Measurements from ENCODE around the gene RNF144A.

The RNF144A gene

DNA sequence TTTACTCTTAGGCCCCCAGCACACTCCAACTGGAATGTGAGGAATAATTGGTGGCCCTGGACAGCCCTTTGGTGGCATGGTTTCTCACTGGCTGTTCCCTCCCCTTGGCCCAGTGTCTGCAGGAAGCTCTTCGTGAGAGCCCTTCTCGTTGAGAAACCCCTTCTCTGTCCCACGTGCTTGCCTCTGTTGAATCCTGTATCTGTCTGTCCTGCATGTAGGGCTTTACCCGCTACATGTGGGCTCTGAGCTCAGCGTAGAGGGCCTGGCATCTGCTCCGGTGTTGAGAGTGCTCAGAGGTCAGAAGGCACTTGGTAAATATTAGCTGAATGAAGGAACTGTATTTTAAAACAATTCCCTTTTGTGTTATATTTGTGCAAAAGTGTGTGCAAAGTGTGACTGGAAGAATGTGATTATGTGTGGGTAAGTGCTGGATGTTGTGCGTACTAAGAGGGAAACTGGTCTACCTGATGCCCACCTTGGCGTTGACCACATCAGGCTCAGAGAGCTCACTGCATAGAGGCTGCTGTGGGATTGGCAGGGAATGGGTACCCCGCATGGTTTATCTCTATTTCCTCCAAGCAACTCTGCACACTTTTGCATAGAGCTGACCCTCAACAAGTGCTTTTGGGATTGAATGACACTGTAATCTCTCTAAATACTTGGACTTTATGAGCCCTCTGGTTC, 40.0 kb downstream of the RNF144A start:
- Histone ChIP-seq H3K4me3 (ENCODE audit: low read length) (no peak overlapping the region), H3K9me3 (ENCODE audit: control insufficient read depth, low read length) (no peaks in the 10 kb centered on the region), H3K36me3 (ENCODE audit: control insufficient read depth, insufficient read depth, low read length) (no peaks in the 10 kb centered on the region), H3K27me3 (ENCODE audit: control insufficient read depth, insufficient read depth, low read length) (no peaks in the 10 kb centered on the region), H3K4me1 (ENCODE audit: control insufficient read depth, insufficient read depth, low read length) (no peaks in the 10 kb centered on the region), H3K9ac (ENCODE audit: low read length) (no peak overlapping the region)

- Histone ChIP-seq H3K9me3 (ENCODE audit: control insufficient read depth, low read length) (no peaks in the 10 kb centered on the region), H3K4me3 (ENCODE audit: low read length) (no peak overlapping the region), H3K36me3 (ENCODE audit: control insufficient read depth, insufficient read depth, low read length) (no peaks in the 10 kb centered on the region), H3K27me3 (ENCODE audit: control insufficient read depth, insufficient read depth, low read length) (no peaks in the 10 kb centered on the region), H3K4me1 (ENCODE audit: control insufficient read depth, insufficient read depth, low read length) (no peaks in the 10 kb centered on the region), H3K9ac (ENCODE audit: low read length) (no peak overlapping the region)
Observed at GRCh38 chr2:6957910-6958615, 40.9 kb downstream of the RNF144A start.

GRCh38 chr2:6958616-6959235, 41.5 kb downstream of the RNF144A start:
- no peaks in the 10 kb centered on the region for H3K27me3 ChIP-seq (ENCODE audit: control insufficient read depth, insufficient read depth, low read length)
- no peaks in the 10 kb centered on the region for H3K9me3 ChIP-seq (ENCODE audit: control insufficient read depth, low read length)
- H3K4me3 ChIP-seq (ENCODE audit: low read length) = no peak overlapping the region
- no peaks in the 10 kb centered on the region for H3K4me1 ChIP-seq (ENCODE audit: control insufficient read depth, insufficient read depth, low read length)
- no peaks in the 10 kb centered on the region for H3K36me3 ChIP-seq (ENCODE audit: control insufficient read depth, insufficient read depth, low read length)
- H3K9ac ChIP-seq (ENCODE audit: low read length) = no peak overlapping the region

- H3K36me3 ChIP-seq (ENCODE audit: control insufficient read depth, insufficient read depth, low read length) = no peaks in the 10 kb centered on the region
- no peaks in the 10 kb centered on the region for H3K4me1 ChIP-seq (ENCODE audit: control insufficient read depth, insufficient read depth, low read length)
- H3K27me3 ChIP-seq (ENCODE audit: control insufficient read depth, insufficient read depth, low read length) = no peaks in the 10 kb centered on the region
- H3K9me3 ChIP-seq (ENCODE audit: control insufficient read depth, low read length) = no peaks in the 10 kb centered on the region
- H3K9ac ChIP-seq (ENCODE audit: low read length) = no peak overlapping the region
- H3K4me3 ChIP-seq (ENCODE audit: low read length) = no peak overlapping the region
Observed at GRCh38 chr2:6959751-6960150, 42.5 kb downstream of the RNF144A start.

DNA sequence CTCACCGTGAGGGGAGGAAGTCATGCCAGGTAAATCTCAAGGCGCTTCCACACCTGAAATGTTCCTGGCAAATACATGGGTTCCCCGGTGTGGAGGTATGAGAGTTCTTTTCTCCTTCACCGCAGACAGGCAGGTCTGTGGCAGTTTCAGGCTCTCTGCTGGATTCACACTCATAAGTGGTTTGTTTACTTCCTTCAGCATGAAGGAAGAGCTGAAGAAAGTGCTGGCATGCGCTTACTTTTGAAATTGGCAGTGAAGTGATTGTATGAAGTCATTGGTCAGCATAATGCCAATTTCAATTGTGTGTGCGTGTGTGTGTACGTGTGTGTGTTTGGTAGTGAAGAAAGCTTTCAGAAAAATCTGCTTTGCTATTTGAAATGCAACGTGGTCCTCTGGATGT, 43.4 kb downstream of the RNF144A start:
- no peaks in the 10 kb centered on the region for H3K4me1 ChIP-seq (ENCODE audit: control insufficient read depth, insufficient read depth, low read length)
- H3K9ac ChIP-seq (ENCODE audit: low read length) = no peak overlapping the region
- H3K9me3 ChIP-seq (ENCODE audit: control insufficient read depth, low read length) = no peaks in the 10 kb centered on the region
- no peaks in the 10 kb centered on the region for H3K36me3 ChIP-seq (ENCODE audit: control insufficient read depth, insufficient read depth, low read length)
- no peaks in the 10 kb centered on the region for H3K27me3 ChIP-seq (ENCODE audit: control insufficient read depth, insufficient read depth, low read length)
- H3K4me3 ChIP-seq (ENCODE audit: low read length) = no peak overlapping the region

GRCh38 chr2:6963727-6964126, 46.5 kb downstream of the RNF144A start:
- no peak overlapping the region for H3K4me3 ChIP-seq (ENCODE audit: low read length)
- H3K27me3 ChIP-seq (ENCODE audit: control insufficient read depth, insufficient read depth, low read length) = no peaks in the 10 kb centered on the region
- no peaks in the 10 kb centered on the region for H3K36me3 ChIP-seq (ENCODE audit: control insufficient read depth, insufficient read depth, low read length)
- no peaks in the 10 kb centered on the region for H3K4me1 ChIP-seq (ENCODE audit: control insufficient read depth, insufficient read depth, low read length)
- H3K9ac ChIP-seq (ENCODE audit: low read length) = no peak overlapping the region
- H3K9me3 ChIP-seq (ENCODE audit: control insufficient read depth, low read length) = no peaks in the 10 kb centered on the region

GRCh38 chr2:6965071-6965795, 48.0 kb downstream of the RNF144A start:
- Histone ChIP-seq H3K9me3 (ENCODE audit: control insufficient read depth, low read length) (no peaks in the 10 kb centered on the region), H3K36me3 (ENCODE audit: control insufficient read depth, insufficient read depth, low read length) (no peaks in the 10 kb centered on the region), H3K9ac (ENCODE audit: low read length) (no peak overlapping the region), H3K4me3 (ENCODE audit: low read length) (no peak overlapping the region), H3K27me3 (ENCODE audit: control insufficient read depth, insufficient read depth, low read length) (no peaks in the 10 kb centered on the region), H3K4me1 (ENCODE audit: control insufficient read depth, insufficient read depth, low read length) (no peaks in the 10 kb centered on the region)

DNA sequence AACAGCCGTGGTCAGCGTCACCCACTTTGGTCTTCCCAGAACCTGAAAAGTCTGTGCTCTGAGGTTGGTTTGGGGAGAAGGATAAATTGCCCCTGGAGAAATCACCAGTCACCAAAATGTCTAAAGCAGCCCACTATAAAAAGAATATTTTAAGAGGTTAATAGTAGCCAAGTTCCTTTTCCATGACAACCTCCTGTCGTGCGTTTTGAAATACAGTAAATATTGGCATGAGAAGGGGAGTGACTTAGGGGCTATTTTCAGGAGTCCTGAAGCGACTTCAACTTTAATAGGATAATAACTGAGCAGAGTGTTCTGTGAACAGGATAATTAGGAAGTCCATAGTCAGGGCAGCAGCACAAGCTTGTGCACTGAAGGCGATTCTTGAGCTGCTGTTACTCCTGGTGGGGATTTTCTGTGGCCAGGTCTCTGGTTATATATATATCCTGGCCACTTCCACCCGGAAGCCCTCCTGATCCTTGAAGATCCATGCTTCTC, 49.3 kb downstream of the RNF144A start:
- Histone ChIP-seq H3K36me3 (ENCODE audit: control insufficient read depth, insufficient read depth, low read length) (no peaks in the 10 kb centered on the region), H3K27me3 (ENCODE audit: control insufficient read depth, insufficient read depth, low read length) (no peaks in the 10 kb centered on the region), H3K9me3 (ENCODE audit: control insufficient read depth, low read length) (no peaks in the 10 kb centered on the region), H3K4me1 (ENCODE audit: control insufficient read depth, insufficient read depth, low read length) (no peaks in the 10 kb centered on the region), H3K4me3 (ENCODE audit: low read length) (no peak overlapping the region), H3K9ac (ENCODE audit: low read length) (no peak overlapping the region)

DNA sequence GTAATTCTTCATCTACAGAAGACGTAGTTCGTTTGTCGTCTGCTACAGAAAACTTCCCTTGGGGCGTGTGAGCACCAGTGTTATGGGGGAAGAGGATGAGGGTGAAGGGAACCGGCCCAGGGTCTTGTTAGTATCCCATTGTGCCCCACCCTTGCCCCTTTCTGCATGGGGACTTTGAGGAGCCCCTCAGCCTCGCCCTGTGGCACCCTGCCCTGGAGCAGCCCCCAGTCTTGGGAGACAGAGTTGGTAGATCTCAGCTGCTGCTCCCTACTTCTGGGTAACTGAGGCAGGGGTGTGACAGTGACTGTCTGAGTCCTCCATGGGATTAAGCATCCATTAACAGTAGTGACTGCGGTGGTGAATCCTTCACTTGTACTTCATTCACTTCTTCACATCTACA, 50.1 kb downstream of the RNF144A start:
- Histone ChIP-seq H3K36me3 (ENCODE audit: control insufficient read depth, insufficient read depth, low read length) (no peaks in the 10 kb centered on the region), H3K4me1 (ENCODE audit: control insufficient read depth, insufficient read depth, low read length) (no peaks in the 10 kb centered on the region), H3K4me3 (ENCODE audit: low read length) (no peak overlapping the region), H3K9me3 (ENCODE audit: control insufficient read depth, low read length) (no peaks in the 10 kb centered on the region), H3K9ac (ENCODE audit: low read length) (no peak overlapping the region), H3K27me3 (ENCODE audit: control insufficient read depth, insufficient read depth, low read length) (no peaks in the 10 kb centered on the region)

GRCh38 chr2:6968319-6969100, 51.3 kb downstream of the RNF144A start:
- Histone ChIP-seq H3K9ac (ENCODE audit: low read length) (no peak overlapping the region), H3K4me3 (ENCODE audit: low read length) (no peak overlapping the region), H3K4me1 (ENCODE audit: control insufficient read depth, insufficient read depth, low read length) (no peaks in the 10 kb centered on the region), H3K27me3 (ENCODE audit: control insufficient read depth, insufficient read depth, low read length) (no peaks in the 10 kb centered on the region), H3K9me3 (ENCODE audit: control insufficient read depth, low read length) (no peaks in the 10 kb centered on the region), H3K36me3 (ENCODE audit: control insufficient read depth, insufficient read depth, low read length) (no peaks in the 10 kb centered on the region)

- Histone ChIP-seq H3K9ac (ENCODE audit: low read length) (no peak overlapping the region), H3K4me1 (ENCODE audit: control insufficient read depth, insufficient read depth, low read length) (no peaks in the 10 kb centered on the region), H3K27me3 (ENCODE audit: control insufficient read depth, insufficient read depth, low read length) (no peaks in the 10 kb centered on the region), H3K36me3 (ENCODE audit: control insufficient read depth, insufficient read depth, low read length) (no peaks in the 10 kb centered on the region), H3K4me3 (ENCODE audit: low read length) (no peak overlapping the region), H3K9me3 (ENCODE audit: control insufficient read depth, low read length) (no peaks in the 10 kb centered on the region)
Observed at GRCh38 chr2:6970551-6970950, 53.3 kb downstream of the RNF144A start.

Measured in mucosa of stomach (tissue), 1 donor.